Right atrium auricular region (tissue), 2 donors: ENCODE data around the gene ENG. TPM values are rescaled to one million over a fixed set of nuclear protein-coding genes. Genes with fewer than 3 reads are reported as not detected.

Source experiments
- DNase-seq: peaks from one replicate; pipeline ENCODE4 v3.0.0-alpha.2; 2019; ENCODE audit warnings: low spot score
- H3K27ac ChIP-seq, 2 donors: fragments of 200-600 bp; sonication (generic); 1 replicate in 1 of 2; 2 replicates in 1 of 2; pipeline ENCODE4 v1.5.1; 2016 to 2019
- H3K27me3 ChIP-seq, 2 donors: fragments of 200-600 bp; sonication (generic); one replicate each; pipeline versions ENCODE4 v1.5.1 to v1.6.0; 2017 to 2019
- H3K36me3 ChIP-seq: fragments of 200-600 bp; sonication (generic); one replicate; pipeline ENCODE4 v1.5.1; 2016
- H3K4me1 ChIP-seq, 2 donors: fragments of 200-600 bp; sonication (generic); one replicate each; pipeline versions ENCODE4 v1.5.1 to v1.6.0; 2017 to 2019
- H3K4me3 ChIP-seq, 2 donors: fragments of 200-600 bp; sonication (generic); 1 replicate in 1 of 2; 2 replicates in 1 of 2; pipeline ENCODE4 v1.5.1; 2017 to 2019; ENCODE audit warnings: mild to moderate bottlenecking in 1 of 2, moderate library complexity in 1 of 2
- H3K9me3 ChIP-seq, 2 donors: fragments of 200-600 bp; sonication (generic); one replicate each; pipeline ENCODE4 v1.5.1; 2019
- total RNA-seq, 2 donors: library from RNA; depleted of rRNA; stranded (reverse); fragments of >200 nt; gene quantifications; one replicate each; pipeline ENCODE4 v1.1.0, GENCODE V29; 2016
- TF ChIP-seq, protein P1 (sequence below), 2 donors: fragments of 200-600 bp; sonication (generic); IDR thresholded peaks; one replicate each; pipeline ENCODE4 v1.5.1; 2019; ENCODE audit warnings: antibody characterized with exemption in 2 of 2

Gene ENG
- total RNA-seq, 2 donors from 2014 or later: 142 to 511 TPM

DNA sequence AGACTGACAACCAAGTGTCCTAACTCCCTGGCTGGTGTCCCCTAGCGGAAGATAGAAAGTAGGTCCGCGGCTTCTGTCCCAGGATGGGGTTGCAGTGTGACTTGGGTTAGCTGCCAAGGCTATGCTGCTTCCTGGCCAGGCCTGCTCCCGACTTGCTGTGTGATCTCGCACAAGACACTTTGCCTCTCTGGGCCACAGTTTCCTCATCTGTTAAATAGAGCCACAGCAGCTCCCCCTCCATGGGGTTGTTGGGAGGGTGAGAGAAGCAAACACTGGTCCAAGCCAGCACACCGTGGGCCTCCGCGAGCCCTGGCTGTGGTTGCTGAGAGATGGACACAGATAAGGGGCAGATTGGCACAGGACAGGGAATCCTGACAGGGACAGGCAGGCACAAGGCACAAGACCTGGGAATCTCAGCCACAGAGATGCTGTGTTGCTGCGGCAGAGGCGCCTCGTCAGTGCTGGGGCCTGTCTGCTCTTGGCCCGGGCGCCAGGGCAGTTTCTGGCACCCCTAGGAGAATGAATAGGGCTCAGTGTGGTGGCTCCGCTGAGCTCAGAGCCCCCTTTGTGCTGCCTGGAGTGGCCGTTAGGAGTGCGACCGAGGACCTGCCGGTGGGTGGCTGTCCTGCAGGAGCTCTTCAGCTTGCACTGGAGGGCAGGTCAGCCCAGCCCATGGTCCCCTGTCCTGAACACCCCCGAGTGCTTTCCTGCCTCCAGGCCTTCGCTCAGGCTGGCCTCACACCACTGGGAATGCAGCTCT, 74.2 kb downstream of the ENG start:
- no peaks in the 10 kb centered on the region for H3K27me3 ChIP-seq
- H3K4me1 ChIP-seq: peaks cover 0 to 35% of the 10 kb centered on the region in 2 donors
- no peaks in the 10 kb centered on the region for H3K9me3 ChIP-seq
- H3K36me3 ChIP-seq: no peaks in the 10 kb centered on the region
- TF ChIP-seq, protein P1, sequence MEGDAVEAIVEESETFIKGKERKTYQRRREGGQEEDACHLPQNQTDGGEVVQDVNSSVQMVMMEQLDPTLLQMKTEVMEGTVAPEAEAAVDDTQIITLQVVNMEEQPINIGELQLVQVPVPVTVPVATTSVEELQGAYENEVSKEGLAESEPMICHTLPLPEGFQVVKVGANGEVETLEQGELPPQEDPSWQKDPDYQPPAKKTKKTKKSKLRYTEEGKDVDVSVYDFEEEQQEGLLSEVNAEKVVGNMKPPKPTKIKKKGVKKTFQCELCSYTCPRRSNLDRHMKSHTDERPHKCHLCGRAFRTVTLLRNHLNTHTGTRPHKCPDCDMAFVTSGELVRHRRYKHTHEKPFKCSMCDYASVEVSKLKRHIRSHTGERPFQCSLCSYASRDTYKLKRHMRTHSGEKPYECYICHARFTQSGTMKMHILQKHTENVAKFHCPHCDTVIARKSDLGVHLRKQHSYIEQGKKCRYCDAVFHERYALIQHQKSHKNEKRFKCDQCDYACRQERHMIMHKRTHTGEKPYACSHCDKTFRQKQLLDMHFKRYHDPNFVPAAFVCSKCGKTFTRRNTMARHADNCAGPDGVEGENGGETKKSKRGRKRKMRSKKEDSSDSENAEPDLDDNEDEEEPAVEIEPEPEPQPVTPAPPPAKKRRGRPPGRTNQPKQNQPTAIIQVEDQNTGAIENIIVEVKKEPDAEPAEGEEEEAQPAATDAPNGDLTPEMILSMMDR (IDR thresholded peaks at IDR 0.05): no peak
- H3K27ac ChIP-seq: no peak overlapping the region
- H3K4me3 ChIP-seq: no peak overlapping the region
- DNase-seq: no peak

DNA sequence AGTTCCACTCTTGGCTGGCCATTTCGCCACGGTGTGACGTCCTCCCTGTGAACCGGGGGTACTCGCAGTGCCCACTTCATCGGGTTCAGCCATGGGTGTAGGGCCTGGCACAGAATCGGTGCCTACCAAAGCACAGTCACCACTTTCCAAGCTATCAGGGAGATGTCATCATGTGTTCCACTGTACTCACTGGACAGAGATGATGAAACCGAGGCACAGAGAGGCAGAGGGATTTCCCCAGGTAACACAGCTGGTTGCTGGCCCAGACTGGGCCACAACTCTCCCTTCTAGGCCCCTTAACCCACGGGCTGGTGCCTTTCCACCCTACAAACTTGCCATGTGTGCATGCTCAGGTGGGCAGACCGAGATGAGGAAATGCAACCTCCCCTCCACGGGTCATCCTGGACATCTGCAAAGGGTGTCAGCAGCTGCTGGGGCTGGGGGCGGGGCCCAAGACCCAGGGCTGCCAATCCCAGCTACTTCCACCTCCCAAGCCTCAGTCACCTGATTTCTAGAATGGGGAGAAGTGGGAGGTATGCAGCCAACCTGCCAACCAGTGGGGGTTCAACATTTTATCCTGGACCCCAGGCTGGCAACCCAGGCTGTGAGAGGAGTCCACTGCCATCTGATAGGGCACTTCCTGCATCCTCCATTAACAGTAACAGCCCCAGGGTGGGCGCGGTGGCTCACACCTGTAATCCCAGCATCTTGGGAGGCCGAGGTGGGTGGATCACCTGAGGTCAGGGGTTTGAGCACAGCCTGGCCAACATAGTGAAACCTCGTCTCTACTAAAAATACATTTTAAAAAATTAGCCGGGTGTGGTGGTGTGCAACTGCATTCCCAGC, 75.1 kb downstream of the ENG start:
- H3K27ac ChIP-seq: peak overlapping the region; percentile 48 to 59
- no peaks in the 10 kb centered on the region for H3K36me3 ChIP-seq
- TF ChIP-seq, protein P1 (IDR thresholded peaks at IDR 0.05): no peak
- H3K9me3 ChIP-seq: no peaks in the 10 kb centered on the region
- peak overlapping the region in 1 of 2 donors; percentile 32 for H3K4me3 ChIP-seq
- no peak for DNase-seq
- H3K27me3 ChIP-seq: no peaks in the 10 kb centered on the region
- H3K4me1 ChIP-seq: peaks cover 0 to 29% of the 10 kb centered on the region in 2 donors

DNA sequence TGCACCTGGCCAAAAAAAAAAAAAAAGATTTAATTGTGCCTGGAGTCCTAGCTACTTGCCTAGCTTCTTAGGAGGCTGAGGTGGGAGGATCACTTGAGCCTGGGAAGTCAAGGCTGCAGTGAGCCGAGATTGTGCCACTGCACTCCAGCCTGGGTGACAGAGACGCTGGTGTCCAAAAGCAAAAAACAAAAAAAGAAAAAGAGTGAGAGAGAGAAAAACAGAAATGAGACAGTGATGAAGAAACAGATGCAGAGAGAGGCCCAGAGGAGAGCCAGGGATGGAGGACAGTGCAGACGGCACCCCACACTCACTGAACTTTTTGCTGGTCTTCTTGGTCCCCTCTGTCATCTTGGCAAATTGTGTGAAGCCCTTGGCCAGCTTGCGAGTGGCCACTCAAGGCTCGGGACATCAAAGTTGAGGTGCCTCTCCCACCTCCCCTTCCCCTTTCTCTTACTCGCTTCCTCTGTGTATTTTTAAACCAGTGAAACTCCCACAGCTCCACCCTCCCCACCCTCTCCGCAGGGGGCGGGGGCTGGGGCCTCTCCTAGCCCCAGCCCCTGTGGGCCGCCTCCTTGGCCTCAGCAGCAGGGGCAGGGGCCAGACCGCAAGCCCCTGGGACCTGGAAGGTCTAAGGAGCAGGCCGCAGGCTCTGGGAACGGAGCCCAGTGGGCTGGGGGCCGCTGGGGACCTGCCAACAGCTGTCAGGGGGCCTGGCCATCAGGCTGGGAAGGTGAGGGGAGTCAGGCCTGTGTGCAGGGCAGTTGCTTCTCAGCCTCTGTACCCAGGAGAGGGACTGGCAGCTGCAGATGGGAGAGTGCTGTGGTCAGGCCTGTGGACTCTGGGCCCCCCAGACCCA, 76.0 kb downstream of the ENG start, which contains the start of gene SH2D3C:
SH2D3C (minus strand) TSS at position 387 of the 856 bp plus-strand sequence; CDS start at position 348, 39 bp downstream.
- Histone ChIP-seq H3K36me3 (no peaks in the 10 kb centered on the region), H3K4me1 (peaks cover 0 to 21% of the 10 kb centered on the region in 2 donors), H3K4me3 (peak within 1 kb of the TSS in 1 of 2 donors; percentile 32), H3K27me3 (no peaks in the 10 kb centered on the region), H3K9me3 (no peaks in the 10 kb centered on the region), H3K27ac (peak within 1 kb of the TSS; percentile 48 to 59)
- TF ChIP-seq, protein P1 (IDR thresholded peaks at IDR 0.05): no peak
- no peak for DNase-seq

DNA sequence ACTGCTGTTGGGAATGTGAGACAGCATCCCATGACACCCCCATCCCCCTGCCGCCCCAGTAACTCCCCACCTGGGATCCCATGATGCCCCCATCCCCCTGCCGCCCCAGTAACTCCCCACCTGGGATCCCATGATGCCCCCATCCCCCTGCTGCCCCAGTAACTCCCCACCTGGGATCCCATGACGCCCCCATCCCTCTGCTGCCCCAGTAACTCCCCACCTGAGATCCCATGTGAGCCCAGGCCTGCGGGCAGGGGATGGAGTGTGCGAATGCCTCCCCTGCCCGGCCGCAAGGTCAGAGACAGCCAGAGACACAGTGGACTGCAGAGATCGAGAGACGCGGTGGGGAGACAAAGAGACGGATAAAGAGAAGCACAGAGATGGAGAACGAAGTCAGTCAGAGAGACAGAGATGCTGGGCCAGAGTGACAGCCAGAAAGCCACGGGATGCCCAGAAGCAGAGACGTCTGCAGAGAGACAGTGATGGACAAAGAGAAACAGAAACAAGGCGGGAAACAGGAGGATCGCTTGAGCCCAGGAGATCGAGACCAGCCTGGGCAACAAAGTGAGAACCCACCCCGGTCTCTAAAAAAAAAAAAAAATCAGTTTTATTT, 77.0 kb downstream of the ENG start:
- TF ChIP-seq, protein P1 (IDR thresholded peaks at IDR 0.05): no peak
- Histone ChIP-seq H3K4me3 (peak overlapping the region in 1 of 2 donors; percentile 32), H3K9me3 (no peaks in the 10 kb centered on the region), H3K36me3 (no peaks in the 10 kb centered on the region), H3K4me1 (peaks cover 0 to 21% of the 10 kb centered on the region in 2 donors), H3K27ac (peak overlapping the region in 1 of 2 donors; percentile 10), H3K27me3 (no peaks in the 10 kb centered on the region)
- DNase-seq: no peak

DNA sequence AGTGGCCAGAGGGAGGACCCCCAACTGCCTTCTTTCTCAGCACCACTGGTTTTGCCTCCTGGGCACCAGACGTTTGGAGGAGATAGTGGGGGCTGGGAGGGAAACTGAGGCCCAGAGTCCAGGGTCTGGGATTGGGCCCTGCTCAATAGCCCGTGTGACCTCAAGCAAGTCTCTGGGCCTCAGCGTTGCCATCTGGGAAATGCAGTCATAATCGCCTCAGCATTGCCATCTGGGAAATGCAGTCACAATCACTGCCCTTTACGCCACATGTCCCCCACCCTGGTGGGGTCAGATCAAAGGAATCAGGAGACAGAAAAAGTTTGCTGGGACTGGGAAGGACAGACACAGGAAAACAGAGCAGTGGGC, 77.6 kb downstream of the ENG start:
- Histone ChIP-seq H3K27ac (peak overlapping the region in 1 of 2 donors; percentile 10), H3K4me1 (peaks cover 0 to 21% of the 10 kb centered on the region in 2 donors), H3K27me3 (no peaks in the 10 kb centered on the region), H3K9me3 (no peaks in the 10 kb centered on the region), H3K36me3 (no peaks in the 10 kb centered on the region), H3K4me3 (peak overlapping the region in 1 of 2 donors; percentile 32)
- DNase-seq: no peak
- TF ChIP-seq, protein P1 (IDR thresholded peaks at IDR 0.05): no peak
